GM23338 (cell line): Measurements from ENCODE around the gene CACNB1. TPM values are rescaled to one million over a fixed set of nuclear protein-coding genes. Genes with fewer than 3 reads are reported as not detected.

Source experiments
- ATAC-seq: fragments of 200-7000 bp; cut with Tn5 transposase; 3 replicates; pipeline ENCODE4 v1.9.1; 2020
- DNase-seq: peaks from one replicate; pipeline ENCODE4 v3.0.0-alpha.2; 2015; ENCODE audit warnings: low spot score
- H2AFZ ChIP-seq: fragments of 200-600 bp; sonication (generic); 2 replicates; pipeline ENCODE4 v1.8.0; 2016; ENCODE audit warnings: antibody characterized with exemption, mild to moderate bottlenecking, moderate library complexity
- H3F3A ChIP-seq: fragments of 200-600 bp; sonication (generic); replicated peaks from 2 replicates; pipeline ENCODE4 v1.8.0; 2017; ENCODE audit warnings: antibody characterized with exemption, mixed run types, low read depth
- H3K27ac ChIP-seq: fragments of 200-600 bp; sonication (generic); 2 replicates; pipeline ENCODE4 v1.6.1; 2016; ENCODE audit warnings: low read depth
- H3K27me3 ChIP-seq: fragments of 200-600 bp; sonication (generic); 2 replicates; pipeline ENCODE4 v1.8.0; 2016; ENCODE audit warnings: mild to moderate bottlenecking, mixed run types, moderate library complexity; ENCODE audit not compliant: insufficient read depth
- H3K36me3 ChIP-seq: fragments of 200-600 bp; sonication (generic); 2 replicates; pipeline ENCODE4 v1.8.0; 2016; ENCODE audit warnings: mild to moderate bottlenecking; ENCODE audit not compliant: insufficient read depth
- H3K4me1 ChIP-seq: fragments of 200-600 bp; sonication (generic); 2 replicates; pipeline ENCODE4 v1.8.0; 2016; ENCODE audit warnings: mild to moderate bottlenecking, moderate library complexity; ENCODE audit not compliant: insufficient read depth
- H3K4me2 ChIP-seq: fragments of 200-600 bp; sonication (generic); 2 replicates; pipeline ENCODE4 v1.7.1; 2017; ENCODE audit warnings: mixed run types
- H3K4me3 ChIP-seq: fragments of 200-600 bp; sonication (generic); 2 replicates; pipeline ENCODE4 v1.6.1; 2016; ENCODE audit warnings: mixed run types
- H3K79me2 ChIP-seq: fragments of 200-600 bp; sonication (generic); replicated peaks from 2 replicates; pipeline ENCODE4 v1.8.0; 2017; ENCODE audit warnings: mild to moderate bottlenecking; ENCODE audit not compliant: insufficient read depth
- H3K9me2 ChIP-seq: fragments of 200-600 bp; sonication (generic); 2 replicates; pipeline ENCODE4 v1.8.0; 2017; ENCODE audit not compliant: insufficient read depth
- H4K20me1 ChIP-seq: fragments of 200-600 bp; sonication (generic); replicated peaks from 2 replicates; pipeline ENCODE4 v1.8.0; 2017; ENCODE audit warnings: mild to moderate bottlenecking; ENCODE audit not compliant: insufficient read depth
- H3K27ac Mint-ChIP-seq: 2 replicates; pipeline ENCODE4 v1.8.0; 2020; ENCODE audit warnings: inconsistent platforms, mild to moderate bottlenecking, moderate library complexity, mixed read lengths
- H3K27me3 Mint-ChIP-seq: 3 replicates; pipeline ENCODE4 v1.8.0; 2022; ENCODE audit warnings: low read depth, mild to moderate bottlenecking, moderate library complexity, mixed read lengths, inconsistent platforms; ENCODE audit not compliant: insufficient read depth, poor library complexity
- H3K36me3 Mint-ChIP-seq: 3 replicates; pipeline ENCODE4 v1.8.0; 2021; ENCODE audit warnings: low read depth, mild to moderate bottlenecking, inconsistent platforms, moderate library complexity, mixed read lengths
- H3K4me1 Mint-ChIP-seq: 3 replicates; pipeline ENCODE4 v1.8.0; 2020; ENCODE audit warnings: mild to moderate bottlenecking, inconsistent platforms, mixed read lengths
- H3K4me3 Mint-ChIP-seq: 3 replicates; pipeline ENCODE4 v1.8.0; 2021; ENCODE audit warnings: moderate library complexity, mild to moderate bottlenecking, inconsistent platforms, mixed read lengths
- H3K9me3 Mint-ChIP-seq: 3 replicates; pipeline ENCODE4 v1.8.0; 2020; ENCODE audit warnings: moderate library complexity, mild to moderate bottlenecking, inconsistent platforms, mixed read lengths
- EZH2 ChIP-seq: fragments of 200-600 bp; sonication (generic); IDR thresholded peaks from one replicate; pipeline ENCODE4 v1.8.0; 2017; ENCODE audit warnings: antibody characterized with exemption, mild to moderate bottlenecking, low read depth; ENCODE audit not compliant: unreplicated experiment
- ZNF114 ChIP-seq: fragments of 250-450 bp; sonication (Bioruptor Pico); IDR thresholded peaks from 2 replicates; pipeline ENCODE4 v1.5.0; 2020; ENCODE audit warnings: mild to moderate bottlenecking, moderate library complexity
- ZNF462 ChIP-seq: fragments of 250-450 bp; sonication (Bioruptor Pico); IDR thresholded peaks from 2 replicates; pipeline ENCODE4 v1.5.0; 2020; ENCODE audit warnings: mild to moderate bottlenecking, moderate library complexity
- polyA plus RNA-seq: library from polyadenylated mRNA; unstranded; fragments of >200 nt; fragmentation: Nextera tagmentation; extraction: Ambion mirVana; gene quantifications from 2 replicates; pipeline ENCODE4 v1.2.1, GENCODE V29; 2016
- total RNA-seq: library from RNA; depleted of rRNA; stranded (reverse); fragments of >200 nt; shearing (Covaris generic); gene quantifications from 2 replicates; pipeline ENCODE4 v1.2.3, GENCODE V29; 2014

Gene CACNB1
- total and polyA plus RNA-seq, 2 experiments from 2014 or later = 8.4 to 13.1 TPM

DNA sequence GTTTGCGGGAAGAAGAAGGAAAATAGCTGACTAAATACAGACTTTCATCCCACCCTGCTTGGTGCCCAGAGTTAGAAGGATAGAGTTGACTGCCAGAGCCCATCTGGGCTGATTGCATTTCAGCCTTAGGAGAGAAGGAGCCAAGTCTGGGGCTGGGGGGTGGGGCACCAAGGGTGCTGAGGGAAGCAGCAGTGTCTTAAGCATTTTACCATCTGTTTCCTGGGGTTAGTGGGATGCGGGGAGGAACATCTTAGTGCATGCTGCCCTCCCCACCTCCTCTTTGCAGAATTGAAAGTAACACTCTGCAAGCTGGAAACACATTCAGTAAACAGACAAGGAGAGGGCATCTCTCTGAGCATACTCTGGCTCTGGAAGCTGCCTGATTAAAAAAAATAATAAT, 30.0 kb downstream of the CACNB1 start (continued):
- no peak for TF ChIP-seq ZNF462

DNA sequence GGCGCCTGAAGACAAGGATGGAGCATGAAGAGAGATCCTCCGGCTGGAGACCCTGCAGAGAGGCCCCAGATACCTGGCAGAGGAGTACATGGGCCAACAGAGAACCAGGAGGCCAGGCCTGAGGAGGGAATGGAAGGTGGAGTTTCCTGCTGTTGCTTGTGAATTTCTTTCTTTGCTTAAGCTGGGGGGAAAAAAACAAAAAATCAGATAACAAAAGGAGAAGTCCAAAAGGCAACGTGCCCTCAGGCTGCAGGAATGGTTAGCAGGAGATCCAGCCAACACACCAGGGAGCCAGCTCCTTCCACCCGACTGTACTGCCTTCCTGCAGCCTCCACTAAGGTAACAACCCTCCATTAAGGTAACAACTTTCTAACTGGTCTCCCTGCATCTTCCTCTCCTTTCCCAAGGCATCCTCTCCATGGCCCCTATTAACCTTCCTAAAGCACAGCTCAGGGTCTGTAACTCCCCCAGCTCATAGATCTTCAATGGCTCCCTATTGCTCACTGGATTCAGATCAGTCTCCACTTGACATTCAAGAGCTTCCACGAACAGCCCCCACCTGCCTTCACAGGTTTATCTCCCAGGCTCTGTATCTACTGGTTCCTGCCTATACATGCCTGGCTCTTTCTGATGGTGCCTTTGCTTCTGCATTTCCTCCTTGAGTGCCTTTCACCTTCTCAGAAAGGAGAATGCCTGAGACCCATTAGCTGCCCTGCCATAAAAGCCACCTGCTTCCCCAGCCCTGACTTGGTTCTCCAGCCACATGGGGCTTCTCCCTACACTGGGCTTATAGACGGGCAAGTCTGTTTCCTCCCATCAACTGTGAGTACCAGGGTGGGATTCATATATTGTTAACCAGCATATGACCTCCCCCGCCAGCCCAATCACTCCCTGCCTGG, 30.8 kb downstream of the CACNB1 start:
- Histone ChIP-seq H3K36me3 (no peaks in the 10 kb centered on the region), H4K20me1 (no peaks in the 10 kb centered on the region), H3K4me1 (peaks cover 20% of the 10 kb centered on the region; the same call in 1 of the 2 replicates), H3K27ac (no peak overlapping the region), H3K4me3 (peak overlapping the region; percentile 87; the same call in 1 of the 2 replicates), H3F3A (peaks cover 6% of the 10 kb centered on the region; the same call in 1 of the 2 replicates), H3K27me3 (peaks cover 33% of the 10 kb centered on the region), H2AFZ (no peak overlapping the region), H3K9me2 (no peaks in the 10 kb centered on the region), H3K79me2 (no peaks in the 10 kb centered on the region), H3K4me2 (peak overlapping the region; percentile 81)
- Mint-ChIP-seq H3K4me1 (peaks cover 9% of the 10 kb centered on the region), H3K36me3 (peaks cover 7% of the 10 kb centered on the region; the same call in 1 of the 3 replicates), H3K27ac (no peak overlapping the region), H3K4me3 (peak overlapping the region; percentile 89; the same call in 2 of the 3 replicates), H3K9me3 (peaks cover 9% of the 10 kb centered on the region; the same call in 2 of the 3 replicates), H3K27me3 (peaks cover 25% of the 10 kb centered on the region)
- DNase-seq = no peak
- TF ChIP-seq ZNF114 (CRISPR knock-in tag) (no peak), ZNF462 (no peak), EZH2 (peak; percentile 19)
- no peak for ATAC-seq
